ENCODE measurements around the gene HBEGF. TPM values are rescaled to one million over a fixed set of nuclear protein-coding genes. Genes with fewer than 3 reads are reported as not detected.

HBEGF gene
- total and polyA plus RNA-seq, 2 experiments from 2014 or later, result 4.9 to 9.5 TPM

DNA sequence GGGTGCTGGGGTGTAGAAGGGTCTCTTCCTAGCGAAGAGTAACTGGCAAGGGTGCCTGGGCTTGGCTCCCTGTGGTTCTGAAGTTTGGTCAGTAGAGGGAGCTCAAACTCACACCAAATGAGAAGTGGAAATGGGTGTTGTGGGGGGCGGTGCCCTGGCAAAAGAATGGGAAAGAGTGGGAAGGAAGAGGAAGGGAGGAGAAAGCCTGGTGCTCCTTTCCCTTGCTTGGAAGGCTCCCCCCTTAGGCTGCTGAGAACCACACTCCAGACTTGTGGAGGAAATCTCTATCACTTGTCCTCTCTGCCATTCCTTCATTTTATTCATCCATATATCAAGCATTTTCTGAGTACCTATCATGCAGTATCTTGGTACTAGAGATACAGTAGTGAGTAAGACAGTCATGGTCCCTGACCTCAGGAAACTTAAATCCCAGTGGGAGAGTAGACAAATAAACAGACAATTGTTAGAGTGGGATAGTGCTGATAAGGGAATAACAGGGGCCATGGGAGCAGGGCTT, 26.6 kb upstream of the HBEGF start:
- no peaks in the 10 kb centered on the region for H3K9me3 ChIP-seq (ENCODE audit: low read depth)
- no peak overlapping the region for H3K27ac ChIP-seq
- H3K27me3 ChIP-seq (replicated peaks; ENCODE audit: insufficient read depth), result no peaks in the 10 kb centered on the region
- H3F3A ChIP-seq (ENCODE audit: insufficient read depth), result no peaks in the 10 kb centered on the region
- no peak overlapping the region for H3K4me3 ChIP-seq
- peak overlapping the region; percentile 75 for H2AFZ ChIP-seq
- H4K20me1 ChIP-seq (ENCODE audit: insufficient read depth), result no peaks in the 10 kb centered on the region
- TF ChIP-seq EZH2 (IDR thresholded peaks at IDR 0.05; ENCODE audit: insufficient read depth, poor library complexity, severe bottlenecking) (no peak), EZH2phosphoT487 (IDR thresholded peaks at IDR 0.05; ENCODE audit: insufficient read depth, low read depth) (no peak)
- H3K4me2 ChIP-seq (ENCODE audit: unreplicated experiment), result no peak overlapping the region
- no peak overlapping the region for H3K9ac ChIP-seq
- no peaks in the 10 kb centered on the region for H3K9me2 ChIP-seq (ENCODE audit: insufficient read depth)
- no peaks in the 10 kb centered on the region for H3K36me3 ChIP-seq (ENCODE audit: low read depth)
- in situ Hi-C loops (cut with MboI), result no loop called here
- 0 out of 2 replicates have a peak, but pooled peaks cover 3% of the 10 kb centered on the region for H3K4me1 ChIP-seq (ENCODE audit: insufficient read depth)
- 9 to 25% methylated on average over 1 to 2 of the region's 2 CpGs for WGBS, 2 experiments (ENCODE audit: low coverage in 1 of 2, low lambda C conversion rate in 2 of 2, missing lambda C conversion rate in 2 of 2)
- peak; percentile 78 for DNase-seq
- H3K79me2 ChIP-seq (ENCODE audit: insufficient read depth), result no peaks in the 10 kb centered on the region

DNA sequence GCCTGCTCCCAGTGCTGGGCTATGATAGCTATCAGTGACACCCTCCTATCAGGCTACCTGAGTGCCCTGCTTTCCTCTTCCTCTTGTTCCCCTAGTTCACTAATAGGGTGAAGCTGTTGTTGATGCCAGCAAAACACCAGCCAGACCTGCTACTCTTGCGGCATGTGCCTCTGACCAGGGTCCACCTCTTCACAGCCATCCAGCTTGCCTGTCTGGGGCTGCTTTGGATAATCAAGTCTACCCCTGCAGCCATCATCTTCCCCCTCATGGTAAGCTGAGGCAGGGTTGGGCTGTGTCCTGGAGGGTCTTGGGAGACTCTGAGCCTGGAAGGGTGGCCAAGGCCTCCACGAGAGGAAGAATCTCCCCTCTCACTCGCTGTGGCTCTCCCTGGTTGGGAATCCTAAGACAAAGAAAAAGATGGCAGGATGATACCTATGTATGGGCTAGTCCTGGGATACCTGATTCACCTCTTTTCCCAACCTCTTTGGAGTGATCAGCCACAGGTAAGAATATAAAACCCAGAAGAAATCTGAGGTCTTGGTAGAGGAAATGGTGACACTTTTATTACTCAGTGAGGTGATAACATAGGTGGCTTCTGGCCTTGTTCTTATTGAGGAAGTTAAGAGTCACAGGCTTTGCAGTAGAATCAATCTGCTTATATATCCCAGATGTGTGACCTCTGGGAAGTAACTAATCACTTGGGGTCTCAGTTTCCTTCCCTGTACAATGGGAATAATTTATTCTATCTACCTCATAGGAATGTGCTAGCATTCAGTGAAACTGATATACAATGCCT, 25.2 kb upstream of the HBEGF start:
- Histone ChIP-seq H3K4me3 (no peak overlapping the region), H3F3A (ENCODE audit: insufficient read depth) (no peaks in the 10 kb centered on the region)
- 59 to 82% methylated on average over 3 of the region's 3 CpGs for WGBS, 2 experiments (ENCODE audit: low coverage in 1 of 2, low lambda C conversion rate in 2 of 2, missing lambda C conversion rate in 2 of 2)

DNA sequence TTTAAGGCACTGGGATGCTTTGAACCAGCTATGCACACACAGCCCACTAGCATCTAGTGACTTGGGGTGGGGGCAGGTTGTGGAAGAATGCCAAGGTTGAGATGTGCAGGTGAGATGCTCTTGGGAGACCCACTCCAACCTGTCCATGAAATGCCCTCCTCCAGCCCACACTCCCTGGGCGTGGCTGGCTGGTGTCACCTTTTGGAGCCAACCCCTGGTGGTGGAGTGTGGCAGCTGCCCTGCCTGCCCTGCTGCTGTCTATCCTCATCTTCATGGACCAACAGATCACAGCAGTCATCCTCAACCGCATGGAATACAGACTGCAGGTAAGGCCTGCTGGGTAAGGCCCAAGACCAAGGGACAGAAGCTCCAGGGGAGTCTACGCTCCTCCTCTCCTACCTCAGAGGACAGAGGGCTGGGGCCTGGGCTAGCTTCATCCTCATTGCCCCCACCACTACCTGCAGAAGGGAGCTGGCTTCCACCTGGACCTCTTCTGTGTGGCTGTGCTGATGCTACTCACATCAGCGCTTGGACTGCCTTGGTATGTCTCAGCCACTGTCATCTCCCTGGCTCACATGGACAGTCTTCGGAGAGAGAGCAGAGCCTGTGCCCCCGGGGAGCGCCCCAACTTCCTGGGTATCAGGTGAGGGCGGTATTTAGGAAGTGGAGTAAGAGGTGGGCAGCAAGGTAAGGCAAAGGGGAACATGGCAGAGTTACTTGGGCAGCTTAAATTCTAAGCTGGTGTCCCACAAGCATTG, 21.0 kb upstream of the HBEGF start:
- TF ChIP-seq EZH2phosphoT487 (IDR thresholded peaks at IDR 0.05; ENCODE audit: insufficient read depth, low read depth), result no peak
- TF ChIP-seq EZH2 (IDR thresholded peaks at IDR 0.05; ENCODE audit: insufficient read depth, poor library complexity, severe bottlenecking), result no peak
- no peak overlapping the region for H3K9ac ChIP-seq
- 78 to 81% methylated on average over 8 of the region's 8 CpGs for WGBS, 2 experiments (ENCODE audit: low coverage in 1 of 2, low lambda C conversion rate in 2 of 2, missing lambda C conversion rate in 2 of 2)
- no peaks in the 10 kb centered on the region for H3K27me3 ChIP-seq (replicated peaks; ENCODE audit: insufficient read depth)
- no peak overlapping the region for H2AFZ ChIP-seq
- no peak overlapping the region for H3K4me2 ChIP-seq (ENCODE audit: unreplicated experiment)
- H4K20me1 ChIP-seq (ENCODE audit: insufficient read depth), result no peaks in the 10 kb centered on the region
- no peaks in the 10 kb centered on the region for H3K4me1 ChIP-seq (ENCODE audit: insufficient read depth)
- H3K9me2 ChIP-seq (ENCODE audit: insufficient read depth), result no peaks in the 10 kb centered on the region
- no peak overlapping the region for H3K4me3 ChIP-seq
- no peak for DNase-seq
- H3K9me3 ChIP-seq (ENCODE audit: low read depth), result no peaks in the 10 kb centered on the region
- in situ Hi-C loops (cut with MboI), result no loop called here
- no peaks in the 10 kb centered on the region for H3F3A ChIP-seq (ENCODE audit: insufficient read depth)
- no peaks in the 10 kb centered on the region for H3K79me2 ChIP-seq (ENCODE audit: insufficient read depth)
- H3K36me3 ChIP-seq (ENCODE audit: low read depth), result no peaks in the 10 kb centered on the region
- H3K27ac ChIP-seq, result no peak overlapping the region

More for the DNA sequence above, 25.2 kb upstream of the HBEGF start:
- no peak overlapping the region for H2AFZ ChIP-seq
- no peaks in the 10 kb centered on the region for H3K79me2 ChIP-seq (ENCODE audit: insufficient read depth)
- no peak overlapping the region for H3K4me2 ChIP-seq (ENCODE audit: unreplicated experiment)
- H3K9ac ChIP-seq, result no peak overlapping the region
- no peaks in the 10 kb centered on the region for H3K9me3 ChIP-seq (ENCODE audit: low read depth)
- in situ Hi-C loops (cut with MboI), result no loop called here
- no peak overlapping the region for H3K27ac ChIP-seq
- H3K36me3 ChIP-seq (ENCODE audit: low read depth), result no peaks in the 10 kb centered on the region
- TF ChIP-seq EZH2phosphoT487 (IDR thresholded peaks at IDR 0.05; ENCODE audit: insufficient read depth, low read depth) (no peak), EZH2 (IDR thresholded peaks at IDR 0.05; ENCODE audit: insufficient read depth, poor library complexity, severe bottlenecking) (no peak)
- H3K9me2 ChIP-seq (ENCODE audit: insufficient read depth), result no peaks in the 10 kb centered on the region
- no peaks in the 10 kb centered on the region for H4K20me1 ChIP-seq (ENCODE audit: insufficient read depth)
- H3K27me3 ChIP-seq (replicated peaks; ENCODE audit: insufficient read depth), result no peaks in the 10 kb centered on the region
- no peak for DNase-seq
- H3K4me1 ChIP-seq (ENCODE audit: insufficient read depth), result 0 out of 2 replicates have a peak, but pooled peaks cover 3% of the 10 kb centered on the region

GRCh38 chr5:140366589-140367255, 20.3 kb upstream of the HBEGF start:
- Histone ChIP-seq H3K27me3 (replicated peaks; ENCODE audit: insufficient read depth) (no peaks in the 10 kb centered on the region), H4K20me1 (ENCODE audit: insufficient read depth) (no peaks in the 10 kb centered on the region), H3K4me3 (no peak overlapping the region), H3K79me2 (ENCODE audit: insufficient read depth) (no peaks in the 10 kb centered on the region), H3F3A (ENCODE audit: insufficient read depth) (no peaks in the 10 kb centered on the region), H3K4me1 (ENCODE audit: insufficient read depth) (no peaks in the 10 kb centered on the region), H3K4me2 (ENCODE audit: unreplicated experiment) (no peak overlapping the region), H3K9me2 (ENCODE audit: insufficient read depth) (no peaks in the 10 kb centered on the region), H3K36me3 (ENCODE audit: low read depth) (no peaks in the 10 kb centered on the region), H2AFZ (no peak overlapping the region), H3K9ac (no peak overlapping the region), H3K27ac (no peak overlapping the region), H3K9me3 (ENCODE audit: low read depth) (no peaks in the 10 kb centered on the region)
- TF ChIP-seq EZH2 (IDR thresholded peaks at IDR 0.05; ENCODE audit: insufficient read depth, poor library complexity, severe bottlenecking), result no peak
- DNase-seq, result no peak
- in situ Hi-C loops (cut with MboI), result no loop called here
- WGBS, 2 experiments (ENCODE audit: low coverage in 1 of 2, low lambda C conversion rate in 2 of 2, missing lambda C conversion rate in 2 of 2), result 25 to 30% methylated on average over 7 of the region's 7 CpGs

All from GM23248 (cell line).